ENCODE measurements around the gene TOM1L1. TPM values are rescaled to one million over a fixed set of nuclear protein-coding genes. Genes with fewer than 3 reads are reported as not detected.

TOM1L1 gene
- total RNA-seq, 4 donors from 2014 or later: 40.2 to 54.6 (median 50.5) TPM

DNA sequence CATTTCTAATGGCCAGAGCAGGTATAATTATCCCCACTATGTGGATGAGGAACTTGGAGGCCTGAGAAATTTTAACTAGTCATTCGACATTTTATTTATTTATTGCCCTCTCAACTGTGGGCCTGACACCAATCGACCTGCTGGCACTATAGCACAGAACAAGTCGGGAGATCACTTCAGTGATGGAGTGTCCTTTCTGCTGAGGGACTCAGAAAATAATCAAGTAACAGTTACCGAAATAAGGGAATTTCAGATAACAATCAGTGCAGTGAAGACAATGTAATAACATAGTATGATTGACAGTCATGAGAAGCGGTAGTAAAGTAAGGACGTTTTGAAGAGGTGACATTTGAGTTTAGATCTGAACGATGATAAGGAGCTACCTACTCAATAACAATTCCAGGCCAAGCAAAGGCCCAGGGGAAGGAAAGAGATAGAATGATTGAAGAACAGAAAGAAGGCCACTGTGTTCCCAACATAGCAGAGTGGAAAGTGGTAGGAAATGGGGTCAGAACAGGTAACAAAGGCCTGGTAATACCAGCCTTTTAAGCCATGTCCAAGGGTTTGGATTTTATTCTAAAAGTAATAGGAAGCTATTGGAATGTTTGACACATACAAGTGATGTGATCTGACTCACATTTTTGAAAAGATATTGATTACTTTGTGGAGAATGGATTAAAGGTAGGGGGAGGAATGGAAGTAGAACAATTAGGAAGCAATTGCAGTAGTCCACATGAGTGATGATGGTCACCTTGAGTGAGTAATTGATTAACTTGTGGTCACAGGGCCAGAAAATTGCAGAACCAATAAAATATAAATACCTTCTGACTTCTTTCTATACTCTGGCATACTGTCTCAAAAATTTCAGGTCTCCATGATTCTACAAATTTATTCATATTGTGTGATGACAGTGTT, 69.3 kb downstream of the TOM1L1 start:
- 38% methylated on average over 7 of the region's 7 CpGs for WGBS
- no peak for DNase-seq (ENCODE audit: low spot score in 2 of 2)
- Histone ChIP-seq H3K27ac (no peak overlapping the region), H3K4me1 (peaks cover 27% of the 10 kb centered on the region), H3K4me3 (peak overlapping the region; percentile 95), H3K9me3 (no peaks in the 10 kb centered on the region), H3K36me3 (no peaks in the 10 kb centered on the region), H3K27me3 (no peaks in the 10 kb centered on the region)
- TF ChIP-seq POLR2AphosphoS5 (IDR thresholded peaks at IDR 0.05): no peak
- TF ChIP-seq, protein P1, sequence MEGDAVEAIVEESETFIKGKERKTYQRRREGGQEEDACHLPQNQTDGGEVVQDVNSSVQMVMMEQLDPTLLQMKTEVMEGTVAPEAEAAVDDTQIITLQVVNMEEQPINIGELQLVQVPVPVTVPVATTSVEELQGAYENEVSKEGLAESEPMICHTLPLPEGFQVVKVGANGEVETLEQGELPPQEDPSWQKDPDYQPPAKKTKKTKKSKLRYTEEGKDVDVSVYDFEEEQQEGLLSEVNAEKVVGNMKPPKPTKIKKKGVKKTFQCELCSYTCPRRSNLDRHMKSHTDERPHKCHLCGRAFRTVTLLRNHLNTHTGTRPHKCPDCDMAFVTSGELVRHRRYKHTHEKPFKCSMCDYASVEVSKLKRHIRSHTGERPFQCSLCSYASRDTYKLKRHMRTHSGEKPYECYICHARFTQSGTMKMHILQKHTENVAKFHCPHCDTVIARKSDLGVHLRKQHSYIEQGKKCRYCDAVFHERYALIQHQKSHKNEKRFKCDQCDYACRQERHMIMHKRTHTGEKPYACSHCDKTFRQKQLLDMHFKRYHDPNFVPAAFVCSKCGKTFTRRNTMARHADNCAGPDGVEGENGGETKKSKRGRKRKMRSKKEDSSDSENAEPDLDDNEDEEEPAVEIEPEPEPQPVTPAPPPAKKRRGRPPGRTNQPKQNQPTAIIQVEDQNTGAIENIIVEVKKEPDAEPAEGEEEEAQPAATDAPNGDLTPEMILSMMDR (IDR thresholded peaks at IDR 0.05): no peak
- TF ChIP-seq POLR2A (IDR thresholded peaks at IDR 0.05): no peak
- no peak for TF ChIP-seq EP300 (IDR thresholded peaks at IDR 0.05)

DNA sequence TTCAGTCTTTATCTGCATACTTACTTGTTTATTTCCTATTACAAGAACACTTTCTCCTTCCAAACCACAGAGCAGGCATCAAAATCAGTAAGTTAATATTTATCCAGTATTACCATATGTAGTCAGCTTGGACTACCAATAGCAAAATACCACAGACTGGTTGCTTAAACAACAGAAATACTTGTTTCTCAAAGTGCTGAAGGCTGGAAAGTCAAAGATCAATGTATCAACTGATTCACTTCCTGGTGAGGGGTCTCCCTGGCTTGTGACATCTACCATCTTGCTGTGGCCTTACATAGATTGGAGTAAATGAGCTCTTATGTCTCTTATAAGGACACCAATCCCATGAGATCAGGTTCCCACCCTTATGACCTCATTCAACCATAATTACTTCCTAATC, 70.5 kb downstream of the TOM1L1 start:
- H3K4me3 ChIP-seq: no peak overlapping the region
- no peaks in the 10 kb centered on the region for H3K27me3 ChIP-seq
- TF ChIP-seq, protein P1 (IDR thresholded peaks at IDR 0.05): no peak
- TF ChIP-seq POLR2AphosphoS5 (IDR thresholded peaks at IDR 0.05) (no peak), EP300 (IDR thresholded peaks at IDR 0.05) (no peak)
- DNase-seq (ENCODE audit: low spot score in 2 of 2): no peak
- H3K27ac ChIP-seq: no peak overlapping the region
- H3K4me1 ChIP-seq: peaks cover 27% of the 10 kb centered on the region
- no peaks in the 10 kb centered on the region for H3K9me3 ChIP-seq
- H3K36me3 ChIP-seq: no peaks in the 10 kb centered on the region

DNA sequence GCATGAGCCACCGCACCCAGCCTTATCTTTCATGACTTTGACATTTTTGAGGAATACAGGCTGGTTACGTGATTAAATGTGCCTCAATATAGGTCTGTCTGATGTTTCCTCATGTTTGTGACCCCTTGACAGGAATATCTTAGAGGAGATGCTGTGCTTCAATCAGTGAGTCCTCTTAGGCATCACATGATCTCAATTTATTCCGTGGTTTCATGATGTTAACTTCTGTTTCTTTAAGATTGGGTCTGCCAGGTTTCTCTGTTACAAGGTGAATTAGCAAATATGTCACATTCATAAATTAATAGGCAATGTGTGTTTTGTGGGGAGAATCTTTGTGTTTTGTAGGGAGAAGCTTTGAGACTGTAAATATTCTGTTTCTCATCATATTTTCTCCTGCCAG, 71.2 kb downstream of the TOM1L1 start:
- H3K9me3 ChIP-seq: no peaks in the 10 kb centered on the region
- TF ChIP-seq EP300 (IDR thresholded peaks at IDR 0.05) (no peak), POLR2A (IDR thresholded peaks at IDR 0.05) (no peak), POLR2AphosphoS5 (IDR thresholded peaks at IDR 0.05) (no peak)
- TF ChIP-seq, protein P1 (IDR thresholded peaks at IDR 0.05): no peak
- WGBS: 94% methylated on average over 3 of the region's 3 CpGs

DNA sequence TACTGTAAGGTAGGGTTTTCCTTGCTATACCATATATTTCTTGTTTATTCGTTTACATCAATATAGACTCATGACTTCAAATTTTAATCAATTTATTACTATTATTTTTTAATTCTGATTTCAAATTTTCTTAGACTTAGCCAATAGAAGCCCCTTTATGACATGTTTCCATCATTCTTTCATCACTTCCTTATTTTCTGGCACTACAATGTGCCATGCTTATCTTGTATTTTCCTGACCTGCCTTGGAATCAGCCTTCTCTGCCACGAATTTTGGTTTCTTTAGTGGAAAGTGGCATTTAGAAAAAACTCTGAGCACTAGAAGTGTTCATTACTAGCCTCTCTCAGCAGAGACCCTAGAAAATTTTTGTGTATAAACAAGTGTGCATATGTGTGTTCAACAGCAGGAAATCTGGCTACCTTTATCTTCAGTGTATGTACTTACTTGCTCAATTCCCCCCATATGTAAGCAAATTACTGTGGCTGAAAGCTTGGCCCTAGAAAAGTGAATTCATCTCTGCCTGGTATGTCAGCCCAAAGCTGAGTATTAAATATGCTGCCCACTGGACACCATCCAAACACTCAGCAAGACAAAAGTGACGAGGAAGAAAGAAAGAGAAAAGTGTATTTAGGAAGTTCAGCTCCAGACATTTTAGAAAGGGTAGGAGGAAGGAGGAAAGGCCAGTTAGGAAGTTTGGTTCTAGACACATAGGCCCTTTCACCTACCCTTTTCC, 71.9 kb downstream of the TOM1L1 start:
- no peak for TF ChIP-seq EP300 (IDR thresholded peaks at IDR 0.05)
- TF ChIP-seq, protein P1 (IDR thresholded peaks at IDR 0.05): no peak
- no peak for DNase-seq (ENCODE audit: low spot score in 2 of 2)
- WGBS: 85% methylated on average over 3 of the region's 3 CpGs

More for the DNA sequence above, 71.2 kb downstream of the TOM1L1 start:
- Histone ChIP-seq H3K27me3 (no peaks in the 10 kb centered on the region), H3K4me3 (no peak overlapping the region), H3K4me1 (peaks cover 22% of the 10 kb centered on the region), H3K27ac (no peak overlapping the region), H3K36me3 (no peaks in the 10 kb centered on the region)
- DNase-seq (ENCODE audit: low spot score in 2 of 2): no peak

DNA sequence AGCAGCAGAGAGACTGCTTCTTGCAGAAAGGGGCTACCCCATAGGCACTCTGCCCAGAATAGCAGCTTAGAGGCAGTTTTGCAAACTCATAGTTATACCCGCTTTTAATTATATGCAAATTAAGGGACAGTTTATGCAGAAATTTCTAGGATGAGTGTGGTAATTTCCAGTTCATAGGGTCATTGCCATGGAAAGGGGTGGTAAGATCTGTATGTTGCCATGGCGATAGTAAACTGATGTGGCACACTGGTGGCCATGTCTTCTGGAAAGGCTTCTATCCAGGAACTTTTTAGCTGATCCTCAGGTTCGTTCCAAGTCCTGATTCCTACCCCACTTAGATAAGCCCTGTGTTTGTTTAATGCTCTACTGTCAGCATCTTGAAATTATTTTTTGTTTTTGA, 74.1 kb downstream of the TOM1L1 start:
- 91% methylated on average over 3 of the region's 3 CpGs for WGBS
- no peak overlapping the region for H3K27ac ChIP-seq

More for the DNA sequence above, 71.9 kb downstream of the TOM1L1 start:
- Histone ChIP-seq H3K4me1 (peaks cover 15% of the 10 kb centered on the region), H3K27me3 (no peaks in the 10 kb centered on the region), H3K9me3 (no peaks in the 10 kb centered on the region), H3K36me3 (no peaks in the 10 kb centered on the region), H3K27ac (no peak overlapping the region), H3K4me3 (no peak overlapping the region)

More for the DNA sequence above, 74.1 kb downstream of the TOM1L1 start:
- H3K27me3 ChIP-seq: no peaks in the 10 kb centered on the region
- no peaks in the 10 kb centered on the region for H3K9me3 ChIP-seq
- TF ChIP-seq EP300 (IDR thresholded peaks at IDR 0.05): no peak
- TF ChIP-seq, protein P1 (IDR thresholded peaks at IDR 0.05): no peak
- TF ChIP-seq POLR2AphosphoS5 (IDR thresholded peaks at IDR 0.05): no peak
- no peak for TF ChIP-seq POLR2A (IDR thresholded peaks at IDR 0.05)
- H3K4me3 ChIP-seq: no peak overlapping the region
- no peak for DNase-seq (ENCODE audit: low spot score in 2 of 2)
- peaks cover 4% of the 10 kb centered on the region for H3K4me1 ChIP-seq
- H3K36me3 ChIP-seq: no peaks in the 10 kb centered on the region
